ENCODE data around the gene MAP3K4.
"Not testable (repeated sequence)": the region's sequence is repeated elsewhere in the genome, so short reads cannot be mapped to it uniquely, and the experiment has no call there.

The MAP3K4 gene

DNA sequence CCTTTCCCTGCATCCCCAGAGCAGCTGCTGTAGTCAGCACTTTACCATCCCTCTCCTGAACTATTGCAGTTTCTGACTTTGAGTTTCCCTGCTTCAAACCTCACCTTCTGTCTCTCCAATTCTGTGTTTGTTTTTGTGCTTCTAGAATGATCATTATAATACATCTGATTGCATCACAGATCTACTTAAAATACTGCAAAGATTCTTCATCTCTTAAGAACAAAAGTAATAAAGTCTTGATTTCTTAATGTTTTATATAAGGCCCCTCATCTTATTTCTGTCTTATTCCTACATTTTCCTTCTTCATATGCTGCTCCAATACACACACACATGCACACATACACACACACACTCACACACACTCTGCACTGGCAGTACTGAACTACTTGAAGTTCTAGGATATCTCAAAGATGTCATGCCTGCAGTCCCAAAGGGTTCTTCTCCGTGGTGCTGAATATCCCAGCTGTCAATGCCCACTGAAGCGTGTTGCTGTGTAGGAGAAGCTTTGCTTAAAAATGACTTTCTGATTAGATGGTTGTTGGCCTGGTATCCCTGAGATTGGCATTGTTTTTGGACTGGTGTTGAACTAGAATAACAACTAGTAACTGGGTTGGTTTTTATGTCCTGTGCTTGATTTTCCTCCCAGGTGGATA, 97.2 kb downstream of the MAP3K4 start:
- DNase-seq (ENCODE audit: low read depth in 2 of 2) = no peak

DNA sequence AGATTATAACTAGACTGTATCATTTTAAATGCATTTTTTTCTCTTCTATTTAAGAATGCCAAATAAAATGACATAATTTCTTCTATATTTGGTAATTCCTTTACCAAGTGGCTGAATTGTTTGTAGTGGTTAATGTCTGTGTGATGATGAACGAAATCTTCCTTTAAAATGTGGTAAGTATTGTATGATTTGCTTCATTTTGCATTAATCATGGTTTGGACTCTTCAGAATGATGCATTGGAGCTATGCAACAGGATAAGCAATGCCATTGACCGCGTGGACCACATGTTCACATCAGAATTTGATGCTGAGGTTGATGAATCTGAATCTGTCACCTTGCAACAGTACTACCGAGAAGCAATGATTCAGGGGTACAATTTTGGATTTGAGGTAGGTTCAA, 99.6 kb downstream of the MAP3K4 start:
- no peak for DNase-seq (ENCODE audit: low read depth in 2 of 2)

DNA sequence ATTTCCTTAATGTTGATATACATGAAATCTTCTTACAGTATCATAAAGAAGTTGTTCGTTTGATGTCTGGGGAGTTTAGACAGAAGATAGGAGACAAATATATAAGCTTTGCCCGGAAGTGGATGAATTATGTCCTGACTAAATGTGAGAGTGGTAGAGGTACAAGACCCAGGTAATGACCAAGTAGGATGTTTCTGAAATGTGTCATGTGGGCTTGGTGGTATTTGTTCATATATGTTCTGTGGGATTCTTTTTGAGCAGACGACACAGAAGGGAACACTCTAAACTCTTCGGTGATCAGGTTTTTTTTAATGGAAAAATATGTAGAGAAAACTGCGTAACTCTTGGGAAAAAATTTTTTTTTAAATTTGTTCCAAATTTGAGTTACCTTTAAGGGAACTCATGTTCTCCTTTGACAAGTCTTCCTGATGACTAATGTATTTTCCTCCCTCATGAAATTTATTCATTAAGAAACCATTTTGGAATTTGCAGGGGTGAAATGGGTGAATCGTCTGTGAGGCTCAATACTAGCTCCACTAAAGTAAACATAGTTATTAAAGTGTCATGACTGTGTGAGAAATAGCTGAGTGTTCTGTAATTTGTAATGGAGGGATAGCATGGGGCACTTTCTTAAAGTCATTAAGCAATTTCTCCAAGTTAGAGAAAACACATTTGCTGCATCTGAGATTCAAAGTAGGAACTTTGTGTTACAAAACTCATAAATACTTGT, 100.6 kb downstream of the MAP3K4 start:
- DNase-seq (ENCODE audit: low read depth in 2 of 2) = no peak

DNA sequence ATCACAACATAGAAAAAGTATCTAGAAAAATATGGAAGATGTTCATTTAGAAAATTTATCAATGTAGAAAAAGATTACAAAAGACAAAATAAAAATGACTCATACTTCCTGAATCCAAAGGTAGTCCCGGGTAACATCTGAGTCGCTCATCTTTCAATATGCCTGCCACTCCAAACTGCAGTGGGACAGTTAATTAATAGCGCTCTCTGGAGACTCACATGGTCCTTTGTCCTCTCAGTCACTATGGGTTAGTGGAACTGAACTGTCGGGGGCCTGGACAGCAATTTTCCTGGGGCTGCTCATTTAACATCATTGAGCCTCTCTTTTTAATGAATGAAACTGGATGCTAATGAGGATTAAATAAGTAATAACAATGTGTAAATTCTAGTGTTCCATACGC, 103.4 kb downstream of the MAP3K4 start:
- DNase-seq (ENCODE audit: low read depth in 2 of 2) = no peak

DNA sequence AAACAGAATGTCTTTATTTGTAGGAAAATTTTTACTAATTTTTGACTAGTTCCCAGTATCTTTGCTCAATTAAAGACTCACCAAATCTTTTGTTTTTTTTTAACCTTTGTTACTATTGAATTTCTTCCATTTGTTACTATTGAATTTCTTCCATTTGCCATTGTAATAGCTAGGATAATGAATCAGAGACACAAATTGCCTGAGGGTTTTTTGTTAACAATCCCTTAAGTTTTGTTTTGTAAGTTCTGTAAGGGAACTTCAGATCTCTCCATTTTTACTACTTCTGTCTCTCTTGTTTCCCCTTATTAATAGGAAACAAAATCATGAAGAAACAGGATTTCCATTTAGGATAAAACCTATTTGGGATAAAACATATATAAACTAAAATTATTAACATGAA, 104.3 kb downstream of the MAP3K4 start:
- no peak for DNase-seq (ENCODE audit: low read depth in 2 of 2)

DNA sequence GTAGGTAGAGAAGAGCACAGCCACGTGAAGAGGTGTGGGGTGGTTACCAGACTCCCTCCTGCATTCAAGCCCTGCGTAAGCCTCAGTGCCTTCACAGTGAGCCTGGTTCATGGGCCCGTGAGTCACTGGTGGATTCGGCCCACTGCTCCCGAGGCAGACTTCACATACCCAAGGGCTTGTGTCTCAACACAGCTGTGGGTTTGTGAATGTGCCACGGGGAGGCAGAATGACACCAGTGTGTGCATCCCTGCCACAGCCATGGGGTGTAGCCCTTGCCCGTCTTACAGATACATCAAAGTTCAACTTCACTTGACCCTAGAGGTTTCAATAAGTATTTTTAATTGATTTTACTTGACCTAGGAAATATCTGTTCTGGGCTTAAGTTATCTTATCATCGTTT, 108.5 kb downstream of the MAP3K4 start:
- no peak for DNase-seq (ENCODE audit: low read depth in 2 of 2)

DNA sequence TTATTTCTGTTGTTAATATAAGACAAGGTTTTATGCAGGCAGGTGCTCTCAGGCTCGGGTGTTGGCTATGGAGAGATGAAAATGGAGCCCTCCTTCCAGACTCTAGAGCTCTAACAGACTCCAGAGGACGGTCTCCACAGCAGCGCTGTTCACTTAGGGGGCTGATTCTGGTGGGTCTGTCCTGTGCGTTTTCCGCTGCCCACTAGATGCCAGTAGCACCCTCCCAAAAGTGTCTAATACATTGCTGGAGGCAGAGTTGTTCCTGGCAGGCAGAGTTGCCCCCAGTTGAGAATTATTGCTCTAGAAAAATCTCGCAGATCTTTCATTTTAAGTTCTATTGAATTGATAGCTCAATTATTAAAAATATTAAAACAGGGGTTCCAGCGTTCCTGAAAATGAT, 109.9 kb downstream of the MAP3K4 start:
- DNase-seq (ENCODE audit: low read depth in 2 of 2) = no peak

DNA sequence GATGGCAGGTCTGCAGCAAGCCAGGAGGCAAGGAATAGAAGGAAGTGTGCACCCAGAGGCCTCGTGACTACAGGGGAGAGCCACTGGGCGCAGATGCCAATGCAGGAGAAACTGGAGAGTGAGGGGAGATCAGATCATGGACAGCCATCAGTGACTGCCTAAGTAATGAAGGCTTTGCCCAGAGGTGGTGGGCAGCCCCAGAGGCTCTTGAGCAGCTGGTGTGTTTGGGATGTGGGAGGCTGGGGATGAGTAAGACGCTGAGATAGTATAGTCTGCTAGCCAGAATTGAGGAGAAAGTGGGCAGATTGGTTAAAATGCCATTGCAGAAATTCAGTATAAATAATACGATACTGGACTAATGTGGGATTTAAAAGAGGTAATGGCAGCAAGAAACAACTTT, 111.9 kb downstream of the MAP3K4 start:
- DNase-seq (ENCODE audit: low read depth in 2 of 2) = no peak

DNA sequence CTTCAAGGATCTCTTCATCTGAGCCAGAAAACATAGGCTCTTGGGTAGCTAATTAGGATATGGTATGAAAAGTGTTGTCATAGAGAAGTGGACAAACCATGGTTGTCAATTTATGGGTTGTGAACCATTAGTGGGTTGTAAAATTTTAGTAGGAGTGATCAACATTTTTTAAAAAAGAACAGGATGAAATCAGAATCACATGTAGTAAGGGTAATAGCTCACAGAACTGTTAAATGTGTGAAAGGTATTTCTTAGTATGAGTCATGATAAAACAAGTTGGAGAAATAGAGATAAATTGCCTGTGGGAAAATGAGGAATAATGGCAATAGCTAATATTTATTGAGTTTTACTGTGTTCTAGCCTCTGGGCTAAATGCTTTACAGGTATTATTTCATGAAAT, 113.4 kb downstream of the MAP3K4 start:
- DNase-seq (ENCODE audit: low read depth in 2 of 2) = no peak

DNA sequence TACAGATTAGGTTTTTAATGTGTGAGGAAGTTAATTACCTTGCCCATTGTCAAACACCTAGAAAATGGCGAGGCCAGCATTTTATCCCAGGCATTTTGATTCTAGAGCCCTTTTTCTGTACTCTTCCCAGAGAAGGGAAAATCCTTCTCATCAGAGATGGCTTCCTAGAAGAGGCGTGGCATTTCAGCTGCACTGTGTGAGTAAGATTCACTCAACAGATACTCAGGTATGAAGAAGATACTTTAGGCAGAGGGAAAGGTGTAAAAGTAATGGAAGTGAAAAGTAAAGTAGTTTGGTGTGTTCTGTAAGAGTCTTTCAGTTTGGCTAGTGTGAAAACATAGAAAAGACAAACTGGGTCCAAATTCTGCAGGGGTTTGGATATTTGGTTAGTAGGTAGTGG, 113.8 kb downstream of the MAP3K4 start:
- DNase-seq (ENCODE audit: low read depth in 2 of 2) = no peak

DNA sequence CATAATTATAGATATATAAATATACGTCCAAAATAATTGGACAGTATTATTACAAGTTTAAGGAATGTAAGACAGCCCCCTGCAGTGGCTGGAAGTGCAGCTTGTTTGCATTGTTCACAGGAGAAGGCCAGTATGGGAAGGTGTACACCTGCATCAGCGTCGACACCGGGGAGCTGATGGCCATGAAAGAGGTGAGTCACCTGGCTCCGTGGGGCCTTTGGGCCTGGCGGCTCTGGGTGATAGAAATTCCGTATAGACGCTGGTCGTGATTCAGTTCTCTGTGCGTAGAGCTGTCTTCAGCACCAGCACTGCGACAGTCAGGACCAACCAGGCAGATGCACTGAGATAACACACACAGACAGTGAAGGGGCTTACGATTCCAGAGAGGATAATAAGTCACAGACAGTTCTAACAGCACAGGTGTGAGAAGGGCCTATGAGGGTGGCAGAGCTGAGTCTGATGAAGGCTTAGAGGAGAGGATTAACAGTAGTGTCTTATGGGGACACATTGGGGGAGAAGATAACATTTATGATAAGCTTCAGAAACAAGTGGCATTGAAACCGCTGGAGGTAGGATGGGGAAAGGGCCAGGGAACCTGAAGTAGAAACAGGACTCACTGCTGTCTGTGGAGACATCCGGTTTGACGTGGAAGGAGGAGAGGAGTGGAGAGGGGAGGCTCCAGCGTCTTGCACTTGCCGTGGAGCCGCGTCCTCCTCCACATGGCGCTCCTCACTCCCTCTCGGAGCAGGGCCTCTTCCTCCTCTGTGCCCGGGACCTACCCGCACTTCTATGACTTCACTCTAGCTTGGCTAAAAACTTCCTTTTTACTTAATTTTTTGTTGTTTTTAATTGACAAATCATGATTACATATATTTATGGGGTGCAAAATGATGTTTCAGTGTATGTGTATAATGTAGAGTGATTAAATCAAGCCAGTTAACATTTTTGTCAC, 116.5 kb downstream of the MAP3K4 start:
- no peak for DNase-seq (ENCODE audit: low read depth in 2 of 2)

DNA sequence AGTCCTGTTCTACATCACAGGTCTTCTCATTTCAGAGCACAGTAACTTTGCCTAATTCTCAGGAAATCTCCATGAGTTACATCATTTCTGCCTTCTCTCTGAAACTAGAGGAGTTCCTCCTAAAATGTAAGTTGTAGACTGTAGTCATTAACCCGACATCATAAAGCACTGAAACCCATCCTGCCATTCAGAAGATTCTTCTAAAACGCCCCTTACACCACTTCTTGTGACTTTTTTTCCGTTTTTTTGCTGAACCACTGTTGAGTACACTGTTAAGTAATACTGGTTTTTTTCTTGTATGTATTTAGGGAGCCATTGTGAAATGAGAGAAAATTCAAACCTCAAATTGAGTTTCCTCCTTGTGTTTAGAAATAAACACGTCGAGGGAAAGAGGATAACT, 117.3 kb downstream of the MAP3K4 start:
- DNase-seq (ENCODE audit: low read depth in 2 of 2) = no peak

DNA sequence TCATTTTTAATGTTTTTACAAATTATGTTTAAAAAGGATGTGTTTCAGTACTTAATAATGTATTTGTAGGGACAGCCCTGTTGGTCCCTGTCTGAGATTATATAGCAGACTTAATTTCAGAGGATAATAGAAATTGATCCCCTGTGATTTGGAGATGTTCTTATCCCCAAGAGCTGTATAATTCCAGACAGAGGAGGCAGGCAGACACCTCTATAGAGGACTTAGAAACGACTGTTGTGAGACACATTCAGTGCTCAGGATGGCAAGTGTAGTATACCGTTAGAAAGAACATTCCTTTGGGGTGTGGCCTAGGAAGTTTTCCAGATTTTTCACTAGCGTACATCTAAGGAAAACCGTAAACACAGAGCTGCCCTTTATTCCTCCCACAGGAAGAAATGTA, 117.8 kb downstream of the MAP3K4 start:
- no peak for DNase-seq (ENCODE audit: low read depth in 2 of 2)

DNA sequence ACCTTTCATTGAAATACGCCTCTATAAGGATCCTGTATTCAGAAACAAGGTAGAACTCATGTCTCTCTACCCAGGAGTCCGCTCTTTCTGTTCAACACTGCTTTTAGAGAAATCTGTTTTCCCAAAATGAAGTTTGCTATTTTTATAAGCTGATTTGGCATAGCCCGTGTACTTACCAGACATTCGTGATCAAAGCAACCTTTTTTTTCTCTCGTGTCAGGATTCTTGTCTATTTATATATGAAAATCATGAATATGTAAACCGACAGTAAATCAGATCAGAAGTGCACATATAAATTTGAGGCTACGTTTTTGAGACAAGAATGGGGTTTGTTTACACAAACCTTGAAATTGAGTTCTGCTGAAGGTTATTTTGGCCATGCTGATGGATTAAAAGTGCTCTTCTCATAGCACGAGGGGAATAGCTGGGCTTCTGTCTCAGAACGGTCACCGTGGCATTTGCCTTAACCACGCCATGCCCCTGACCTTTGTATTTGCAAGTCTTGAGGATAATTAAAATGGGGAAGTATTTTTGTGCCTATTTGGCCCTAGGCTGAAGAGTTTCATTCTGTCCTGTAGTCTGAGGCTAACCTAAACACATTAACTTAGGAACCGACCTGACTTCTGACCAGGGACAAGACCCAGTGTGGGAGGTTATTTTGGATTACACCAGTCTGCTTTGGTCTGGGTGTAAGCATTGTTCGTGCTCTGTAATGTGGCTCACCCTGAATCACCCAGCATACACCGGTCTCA, 118.6 kb downstream of the MAP3K4 start:
- DNase-seq (ENCODE audit: low read depth in 2 of 2) = no peak

DNA sequence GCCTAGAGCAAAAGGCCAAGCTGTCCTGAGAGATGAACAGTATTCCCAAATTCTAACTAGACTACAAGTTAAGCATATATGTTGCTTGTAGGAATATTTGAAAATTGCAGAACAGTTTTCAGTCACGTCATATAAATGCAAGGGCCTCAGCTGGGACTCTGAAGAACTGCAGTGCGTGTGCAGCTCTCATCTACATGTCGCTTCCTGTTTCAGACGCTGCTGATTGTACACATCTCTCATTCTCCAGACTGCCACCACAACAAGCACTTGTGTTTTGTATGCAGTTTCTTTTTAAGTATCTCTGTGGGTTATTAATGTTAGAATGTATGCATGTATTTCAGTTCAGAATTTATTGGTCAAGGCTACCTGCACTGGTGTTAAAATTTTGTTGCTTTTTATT, 119.7 kb downstream of the MAP3K4 start:
- no peak for DNase-seq (ENCODE audit: low read depth in 2 of 2)

DNA sequence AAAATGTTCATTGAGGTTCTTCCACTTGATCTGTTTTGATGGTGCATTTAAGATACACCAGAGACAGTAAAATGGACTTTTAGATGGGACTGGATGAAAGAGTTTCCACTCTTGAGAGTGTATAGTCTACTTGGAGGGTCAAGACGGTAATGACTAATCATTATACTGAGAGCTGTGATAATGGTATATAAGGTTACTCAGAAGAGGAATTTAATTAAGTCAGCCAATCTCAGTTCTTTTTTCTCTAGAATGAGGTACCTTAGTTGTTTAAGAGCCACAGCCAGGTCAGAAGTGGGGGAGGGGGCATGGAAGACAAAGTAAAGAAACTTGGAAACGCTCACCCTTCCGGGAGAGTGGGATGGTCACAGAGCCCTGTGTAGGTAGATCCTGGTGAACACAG, 123.9 kb downstream of the MAP3K4 start:
- DNase-seq (ENCODE audit: low read depth in 2 of 2) = no peak

DNA sequence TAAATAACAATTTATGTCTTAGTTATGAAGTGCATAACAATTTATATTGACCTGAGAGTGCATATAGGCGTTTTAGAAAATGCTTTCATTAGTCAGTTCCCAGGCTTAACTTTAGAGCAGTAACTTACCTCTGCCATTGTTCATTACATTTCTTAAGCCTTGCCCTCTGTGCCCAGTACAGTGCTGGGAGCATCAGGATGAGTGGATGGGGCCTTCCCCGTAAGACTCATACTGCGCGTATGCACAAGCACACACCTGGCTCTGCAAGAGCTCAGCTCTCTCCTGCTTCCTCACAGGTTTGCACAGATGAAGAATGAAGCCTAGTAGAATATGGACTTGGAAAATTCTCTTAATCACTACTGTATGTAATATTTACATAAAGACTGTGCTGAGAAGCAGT, 125.0 kb downstream of the MAP3K4 start:
- DNase-seq (ENCODE audit: low read depth in 2 of 2) = no peak

DNA sequence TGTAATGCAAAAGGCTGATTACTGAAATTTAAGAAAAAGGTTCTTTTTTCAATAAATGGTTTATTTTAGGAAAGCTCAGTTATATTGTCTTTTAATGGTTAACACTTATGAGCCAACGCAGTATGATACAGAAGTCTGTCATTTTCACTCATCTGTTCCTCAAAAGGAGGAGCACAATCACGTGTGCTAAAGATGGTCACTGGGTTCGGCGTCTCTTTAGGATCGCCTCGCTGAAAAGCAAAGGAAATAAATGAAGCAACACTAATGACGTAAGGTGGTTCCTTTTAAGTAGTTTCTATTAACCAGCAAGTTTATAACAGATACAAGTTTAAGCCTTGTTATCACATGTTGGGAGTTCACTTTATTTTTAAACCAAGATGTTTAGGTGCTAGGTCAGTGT, 125.7 kb downstream of the MAP3K4 start:
- DNase-seq (ENCODE audit: low read depth in 2 of 2) = no peak

DNA sequence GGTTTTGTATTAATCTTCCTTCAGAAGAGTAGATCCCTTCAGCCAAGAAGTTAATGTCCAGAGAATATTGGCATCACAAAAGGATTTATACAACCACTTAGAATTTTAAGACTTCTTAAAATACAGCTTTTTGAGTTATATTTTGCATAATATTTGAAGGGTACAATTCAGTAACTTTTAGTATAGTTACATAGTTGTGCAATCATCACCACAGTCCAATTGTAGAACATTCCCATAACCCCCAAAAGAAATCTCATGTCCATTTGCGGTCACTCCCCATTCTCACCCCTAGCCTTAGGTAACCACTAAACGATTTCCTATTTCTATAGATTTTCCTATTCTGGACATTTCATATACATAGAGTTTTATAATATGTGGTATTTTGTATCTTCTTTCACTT, 126.4 kb downstream of the MAP3K4 start:
- no peak for DNase-seq (ENCODE audit: low read depth in 2 of 2)

DNA sequence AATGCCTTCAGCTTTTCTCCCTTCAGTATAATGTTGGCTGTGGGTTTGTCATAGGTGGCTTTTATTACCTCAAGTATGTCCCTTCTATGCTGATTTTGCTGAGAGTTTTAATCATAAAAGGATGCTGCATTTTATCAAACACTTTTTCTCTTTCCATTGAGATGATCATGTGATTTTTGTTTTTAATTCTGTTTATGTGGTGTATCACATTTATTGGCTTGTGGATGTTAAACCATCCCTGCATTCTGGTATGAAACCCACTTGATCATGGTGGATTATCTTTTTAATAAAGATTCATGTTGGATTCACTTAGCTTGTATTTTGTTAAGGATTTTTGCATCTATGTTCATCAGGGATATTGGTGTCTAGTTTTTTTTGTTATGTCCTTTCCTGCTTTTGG, 131.8 kb downstream of the MAP3K4 start:
- not testable (repeated sequence) for DNase-seq (ENCODE audit: low read depth in 2 of 2)

DNA sequence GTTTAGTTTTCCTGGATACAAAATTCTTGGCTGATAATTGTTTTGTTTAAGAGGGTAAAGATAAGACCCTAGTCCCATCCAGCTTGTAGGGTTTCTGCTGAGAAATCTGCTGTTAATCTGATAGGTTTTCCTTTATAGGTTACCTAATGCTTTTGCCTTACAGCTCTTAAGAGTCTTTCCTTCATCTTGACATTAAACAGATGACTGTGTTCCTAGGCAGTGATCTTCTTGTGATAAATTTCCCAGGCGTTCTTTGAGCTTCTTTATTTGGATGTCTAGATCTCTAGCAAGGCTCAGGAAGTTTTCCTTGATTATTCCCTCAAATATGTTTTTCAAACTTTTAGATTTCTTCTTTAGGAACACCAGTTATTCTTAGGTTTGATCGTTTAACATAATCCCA, 134.0 kb downstream of the MAP3K4 start:
- DNase-seq (ENCODE audit: low read depth in 2 of 2) = no peak

All from stimulated activated CD8-positive, alpha-beta memory T cell treated with anti-CD3 and anti-CD28 coated beads, Interleukin-15, amount 100 ng/mL, for 4 hours (primary cell).